Measurements from ENCODE around the gene FAHD1. TPM values are rescaled to one million over a fixed set of nuclear protein-coding genes. Genes with fewer than 3 reads are reported as not detected.
A peak's percentile ranks its signal among the peaks of the same experiment; 100 is the strongest.
"Not testable (repeated sequence)": the region's sequence is repeated elsewhere in the genome, so short reads cannot be mapped to it uniquely, and the experiment has no call there.

FAHD1 gene
- total RNA-seq, 1 experiment from 2014 or later = 64.0 TPM

GRCh38 chr16:1846416-1846815 lies 19.4 kb downstream of the FAHD1 start:
- no peak for DNase-seq (ENCODE audit: low read depth)

GRCh38 chr16:1850981-1851380 lies 24.0 kb downstream of the FAHD1 start:
- no peak for DNase-seq (ENCODE audit: low read depth)

- no peak for DNase-seq (ENCODE audit: low read depth)
Observed at GRCh38 chr16:1851793-1852192, 24.8 kb downstream of the FAHD1 start.

- DNase-seq (ENCODE audit: low read depth) = no peak
Observed at GRCh38 chr16:1857433-1858097, 30.6 kb downstream of the FAHD1 start.

GRCh38 chr16:1858189-1858865 lies 31.3 kb downstream of the FAHD1 start:
- DNase-seq (ENCODE audit: low read depth) = no peak

- DNase-seq (ENCODE audit: low read depth) = no peak
Observed at GRCh38 chr16:1859650-1860049, 32.6 kb downstream of the FAHD1 start.

- no peak for DNase-seq (ENCODE audit: low read depth)
Observed at GRCh38 chr16:1861730-1862129, 34.7 kb downstream of the FAHD1 start.

GRCh38 chr16:1862394-1862793 lies 35.4 kb downstream of the FAHD1 start:
- no peak for DNase-seq (ENCODE audit: low read depth)

- peak; percentile 31 for DNase-seq (ENCODE audit: low read depth)
Observed at GRCh38 chr16:1863681-1864460, 36.9 kb downstream of the FAHD1 start.

GRCh38 chr16:1865902-1866690 lies 39.1 kb downstream of the FAHD1 start:
- no peak for DNase-seq (ENCODE audit: low read depth)

- peak; percentile 79 for DNase-seq (ENCODE audit: low read depth)
Observed at GRCh38 chr16:1870365-1871082, 43.5 kb downstream of the FAHD1 start.

- DNase-seq (ENCODE audit: low read depth) = no peak
Observed at GRCh38 chr16:1871974-1872635, 45.1 kb downstream of the FAHD1 start, which contains the start of gene MEIOB. Gene MEIOB, minus strand, starts transcription at chr16:1872164. Its CDS starts 3,989 bp downstream, at chr16:1868175.

GRCh38 chr16:1874854-1875253 lies 47.8 kb downstream of the FAHD1 start:
- no peak for DNase-seq (ENCODE audit: low read depth)

- not testable (repeated sequence) for DNase-seq (ENCODE audit: low read depth)
Observed at GRCh38 chr16:1876066-1876465, 49.1 kb downstream of the FAHD1 start.

GRCh38 chr16:1876468-1876867 lies 49.5 kb downstream of the FAHD1 start:
- no peak for DNase-seq (ENCODE audit: low read depth)

GRCh38 chr16:1877089-1877488 lies 50.1 kb downstream of the FAHD1 start:
- DNase-seq (ENCODE audit: low read depth) = no peak

GRCh38 chr16:1877804-1878203 lies 50.8 kb downstream of the FAHD1 start:
- no peak for DNase-seq (ENCODE audit: low read depth)

- no peak for DNase-seq (ENCODE audit: low read depth)
Observed at GRCh38 chr16:1878256-1878655, 51.2 kb downstream of the FAHD1 start.

All from M059J (cell line).